A172 (cell line): ENCODE results near the gene GNAI1. TPM values are rescaled to one million over a fixed set of nuclear protein-coding genes. Genes with fewer than 3 reads are reported as not detected.
"Not testable (repeated sequence)": the region's sequence is repeated elsewhere in the genome, so short reads cannot be mapped to it uniquely, and the experiment has no call there.

Experiments used
- DNase-seq: peaks from one replicate; pipeline ENCODE4 v3.0.0-alpha.2; 2015; ENCODE audit warnings: low spot score
- total RNA-seq: library from RNA; depleted of rRNA; stranded (reverse); fragments of >200 nt; shearing (Covaris generic); gene quantifications from 2 replicates; pipeline ENCODE4 v1.2.3, GENCODE V29; 2014

The GNAI1 gene
- total RNA-seq, 1 experiment from 2014 or later = 55.1 TPM

GRCh38 chr7:80157770-80158169 lies 23.1 kb downstream of the GNAI1 start:
- DNase-seq = not testable (repeated sequence)

GRCh38 chr7:80159802-80160201 lies 25.2 kb downstream of the GNAI1 start:
- no peak for DNase-seq

- no peak for DNase-seq
Observed at GRCh38 chr7:80161466-80161865, 26.8 kb downstream of the GNAI1 start.

- DNase-seq = no peak
Observed at GRCh38 chr7:80165177-80165576, 30.5 kb downstream of the GNAI1 start.

DNA sequence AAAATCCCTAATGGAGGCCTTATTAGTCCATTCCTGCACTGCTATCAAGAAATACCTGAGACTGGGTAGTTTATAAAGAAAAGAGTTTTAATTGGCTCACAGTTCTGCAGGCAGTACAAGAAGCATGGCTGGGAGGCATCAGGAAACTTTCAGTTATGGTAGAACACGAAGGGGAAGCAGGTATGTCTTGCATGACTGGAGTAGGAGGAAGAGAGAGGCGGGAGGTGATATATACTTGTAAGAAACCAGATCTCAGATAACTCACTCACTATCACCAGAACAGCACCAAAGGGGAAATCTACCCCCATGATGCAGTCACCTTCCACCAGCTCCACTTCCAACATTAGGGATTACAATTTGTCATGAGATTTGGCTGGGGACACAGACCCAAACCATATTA lies 35.8 kb downstream of the GNAI1 start:
- no peak for DNase-seq

DNA sequence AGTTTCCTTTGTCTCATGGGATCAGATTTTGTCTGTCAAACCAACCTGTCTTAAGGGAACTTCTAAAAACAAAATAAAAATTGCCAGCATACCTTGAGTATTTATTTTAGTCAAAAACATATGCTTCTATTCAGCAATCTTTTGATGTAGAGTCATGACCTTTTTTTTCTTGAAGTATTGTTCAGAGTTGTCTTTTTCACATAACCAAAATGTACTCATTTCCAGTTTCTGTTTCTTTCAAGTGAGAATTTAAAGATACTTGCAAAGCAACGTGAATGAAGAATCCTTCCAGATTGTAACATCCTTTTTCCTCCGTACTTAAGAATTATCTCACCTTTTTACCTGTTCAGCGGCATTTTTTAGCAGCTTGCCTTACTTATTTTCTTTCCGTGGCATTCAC lies 37.8 kb downstream of the GNAI1 start:
- no peak for DNase-seq

- DNase-seq = no peak
Observed at GRCh38 chr7:80175744-80176143, 41.1 kb downstream of the GNAI1 start.

DNA sequence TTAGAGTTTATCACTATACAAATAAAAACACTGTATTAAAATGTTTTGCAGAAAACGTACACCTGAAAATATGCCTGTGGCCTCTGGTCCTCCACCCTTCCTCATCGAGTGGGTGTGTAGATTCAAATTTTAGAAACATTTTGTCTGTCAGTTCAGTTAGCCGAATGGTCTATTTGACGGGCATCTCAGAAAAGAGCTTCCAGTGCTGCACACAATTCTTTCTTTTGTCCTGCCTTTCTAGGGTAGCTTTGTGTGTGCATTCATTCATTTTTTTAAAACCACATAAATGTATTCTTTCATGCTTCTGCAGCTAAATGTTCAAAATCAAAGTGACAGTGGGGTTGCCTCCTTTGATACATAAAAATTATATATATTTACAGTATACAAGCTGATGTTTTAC lies 46.8 kb downstream of the GNAI1 start:
- no peak for DNase-seq

DNA sequence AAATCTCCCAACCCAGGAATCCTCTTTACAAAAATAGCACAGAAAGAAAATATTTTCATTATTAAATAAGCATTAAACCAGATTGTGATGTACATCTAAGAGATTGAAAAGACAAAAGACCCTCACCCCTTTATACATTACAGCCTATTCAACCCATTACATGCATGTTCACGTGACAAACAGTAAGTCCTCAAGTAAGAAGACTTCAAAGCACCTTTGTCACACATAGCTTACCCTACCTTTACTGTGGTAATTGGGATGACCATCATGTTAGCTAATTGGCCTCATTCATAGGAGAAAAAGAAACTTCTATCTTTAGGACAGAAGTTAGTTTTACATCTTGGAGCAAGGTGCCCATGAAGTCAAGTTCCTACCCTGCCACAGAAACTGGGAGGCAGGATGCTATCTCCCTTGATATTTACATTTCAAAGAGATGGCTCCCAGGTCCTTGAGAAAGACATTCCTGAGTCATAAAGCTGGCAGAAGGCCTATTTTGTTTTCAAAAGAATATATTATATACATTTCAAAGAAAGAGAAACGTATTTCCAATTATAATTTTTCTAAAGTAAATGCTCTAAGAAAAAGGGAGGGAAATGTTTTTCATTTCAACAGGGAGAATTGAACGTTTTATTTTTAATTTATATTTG lies 48.1 kb downstream of the GNAI1 start:
- no peak for DNase-seq

GRCh38 chr7:80183351-80183750 lies 48.7 kb downstream of the GNAI1 start:
- no peak for DNase-seq

DNA sequence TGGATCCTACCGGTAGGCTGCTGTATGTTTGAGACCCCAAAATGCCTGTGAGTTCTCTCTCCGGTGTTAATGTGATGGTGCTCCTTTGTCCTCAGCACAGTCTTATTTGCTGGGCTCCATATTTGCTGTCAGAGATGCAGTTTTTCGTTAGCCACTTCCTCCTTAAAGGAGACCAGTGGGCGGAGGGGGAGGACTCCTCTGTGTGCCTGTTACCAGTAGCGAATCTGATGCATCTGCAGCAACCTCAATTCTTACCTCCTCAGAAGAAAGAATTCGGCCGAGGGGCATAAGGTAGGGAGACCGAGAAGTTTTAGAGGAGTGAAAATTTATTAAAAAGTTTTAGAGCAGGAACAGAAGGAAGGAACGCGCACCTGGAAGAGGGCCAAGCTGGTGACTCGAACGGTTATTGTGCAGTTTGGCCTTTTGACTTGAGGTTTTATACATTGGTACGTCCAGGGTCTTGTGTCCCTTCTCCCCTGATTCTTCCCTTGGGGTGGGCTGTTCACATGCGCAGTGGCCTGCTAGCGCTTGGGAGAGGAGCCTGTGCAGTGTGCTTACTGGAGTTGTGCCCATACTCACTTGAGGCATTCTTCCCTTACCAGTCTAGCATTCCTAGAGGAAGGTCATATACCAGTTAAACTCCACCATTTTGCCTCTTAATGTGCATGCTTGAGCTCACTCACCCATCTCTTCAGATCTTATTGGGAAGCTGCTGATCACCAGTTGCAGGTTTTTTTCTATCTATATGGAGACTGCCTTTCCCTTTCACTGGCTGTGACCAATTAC lies 49.5 kb downstream of the GNAI1 start:
- peak; percentile 8 for DNase-seq

- DNase-seq = no peak
Observed at GRCh38 chr7:80184693-80185092, 50.1 kb downstream of the GNAI1 start.

- no peak for DNase-seq
Observed at GRCh38 chr7:80185571-80185970, 50.9 kb downstream of the GNAI1 start.

DNA sequence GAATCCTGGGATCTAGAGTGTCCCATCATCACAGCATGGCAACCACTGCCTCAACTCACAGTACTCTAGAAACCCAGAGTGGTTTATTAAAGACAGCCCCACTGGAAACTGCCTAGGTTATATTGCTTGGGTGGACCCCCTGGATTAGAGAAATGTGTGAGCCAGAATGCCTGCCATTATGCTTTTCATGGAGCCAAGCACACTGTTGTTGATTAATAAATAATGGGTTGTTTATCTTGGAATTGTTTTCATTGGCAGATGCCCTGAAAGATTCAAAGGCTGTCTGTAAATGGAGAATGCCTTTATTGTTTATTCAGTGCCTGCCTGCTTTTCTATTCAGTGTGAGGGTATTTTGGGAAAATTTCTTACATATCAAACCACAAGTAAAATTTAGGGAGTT lies 52.1 kb downstream of the GNAI1 start:
- DNase-seq = no peak

- DNase-seq = no peak
Observed at GRCh38 chr7:80187279-80187678, 52.6 kb downstream of the GNAI1 start.

DNA sequence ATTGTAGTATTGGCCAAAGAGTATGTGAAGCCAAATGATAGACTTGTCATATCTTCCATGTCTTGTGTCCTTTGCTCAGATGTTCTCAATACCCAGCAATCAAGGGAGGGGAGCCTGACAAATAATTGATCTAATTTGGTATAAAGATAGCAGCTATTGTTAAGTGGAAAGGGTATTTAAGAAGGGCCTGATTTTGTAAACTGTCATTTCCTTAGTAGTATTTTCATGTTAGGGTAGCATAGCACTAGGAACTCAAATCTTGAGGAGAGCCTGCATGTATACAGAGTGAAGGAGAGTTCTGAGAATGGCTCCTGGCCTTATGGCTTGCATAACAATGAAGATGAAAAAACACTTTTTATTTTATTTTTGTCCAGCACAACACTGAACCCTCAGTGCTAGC lies 53.1 kb downstream of the GNAI1 start:
- no peak for DNase-seq

DNA sequence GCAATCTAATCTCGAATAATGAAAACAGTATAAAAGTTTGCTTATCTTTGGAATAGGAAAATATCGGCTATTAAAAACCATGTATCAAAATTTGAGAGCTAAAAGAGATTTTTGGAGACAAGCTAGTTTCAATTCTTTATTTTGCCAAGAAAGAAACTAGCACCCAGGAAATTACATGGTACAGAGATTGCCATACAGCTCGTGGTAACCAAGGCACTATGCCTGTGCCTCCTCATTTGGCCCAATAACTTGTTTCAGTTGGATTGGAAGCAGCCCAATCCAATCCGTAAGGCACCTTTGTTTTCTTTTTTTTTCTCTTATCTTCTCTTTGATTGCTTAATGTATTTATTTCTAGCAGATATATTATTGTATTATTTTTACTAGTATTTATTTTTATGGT lies 55.0 kb downstream of the GNAI1 start:
- DNase-seq = no peak

- no peak for DNase-seq
Observed at GRCh38 chr7:80197627-80198026, 63.0 kb downstream of the GNAI1 start.

DNA sequence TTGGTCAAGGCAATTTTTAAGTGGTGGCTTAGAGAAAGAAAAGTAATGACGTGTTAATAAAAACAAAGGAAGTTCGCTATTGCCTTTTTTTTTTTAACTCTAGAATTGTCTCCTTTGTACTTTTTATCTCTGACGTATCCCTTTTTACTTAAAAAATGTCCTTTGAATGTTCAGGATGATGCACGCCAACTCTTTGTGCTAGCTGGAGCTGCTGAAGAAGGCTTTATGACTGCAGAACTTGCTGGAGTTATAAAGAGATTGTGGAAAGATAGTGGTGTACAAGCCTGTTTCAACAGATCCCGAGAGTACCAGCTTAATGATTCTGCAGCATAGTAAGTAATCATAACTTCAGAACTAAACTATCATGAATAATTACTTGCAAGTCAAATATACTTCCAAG lies 64.4 kb downstream of the GNAI1 start:
- DNase-seq = no peak

- DNase-seq = no peak
Observed at GRCh38 chr7:80204454-80204853, 69.8 kb downstream of the GNAI1 start.

- DNase-seq = no peak
Observed at GRCh38 chr7:80204919-80205318, 70.3 kb downstream of the GNAI1 start.

DNA sequence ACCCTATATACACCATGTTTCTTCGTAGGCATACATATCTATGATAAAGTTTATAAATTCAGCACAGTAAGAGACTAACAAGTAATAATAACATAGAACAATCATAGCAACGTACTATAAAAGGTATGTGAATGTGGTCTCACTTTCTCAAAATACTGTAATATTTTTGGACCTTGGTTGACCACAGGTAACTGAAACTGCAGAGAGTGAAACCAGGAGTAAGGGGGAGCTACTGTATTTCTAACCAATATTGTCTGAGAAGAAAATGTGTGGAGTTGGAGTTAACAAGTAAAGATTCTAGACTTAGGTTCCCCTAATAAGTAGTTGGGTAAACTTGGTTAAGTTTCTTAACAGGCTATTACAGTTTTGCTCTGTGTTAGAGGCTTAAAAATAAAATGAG lies 72.1 kb downstream of the GNAI1 start:
- DNase-seq = no peak

- no peak for DNase-seq
Observed at GRCh38 chr7:80207501-80207900, 72.9 kb downstream of the GNAI1 start.

- no peak for DNase-seq
Observed at GRCh38 chr7:80208700-80209099, 74.1 kb downstream of the GNAI1 start.
